Endothelial cell of umbilical vein (primary cell): ENCODE measurements around the gene PRKAA1. TPM values are rescaled to one million over a fixed set of nuclear protein-coding genes. Genes with fewer than 3 reads are reported as not detected.
A peak's percentile ranks its signal among the peaks of the same experiment; 100 is the strongest.

Experiments
- BruUV-seq: library from RNA; stranded (reverse); fragments of 400-500 nt; replicated peaks from 2 replicates; lab custom pipeline; 2021; lab: Mats Ljungman, UMichigan
- CTCF ChIA-PET: fragments of 300-600, 350-600 bp; sonication (Branson Sonifier 250); formaldehyde crosslinking; loops from one replicate; lab custom pipeline; 2021; ENCODE audit warnings: antibody characterized with exemption, inconsistent platforms; lab: Charles Lee
- POLR2A ChIA-PET: fragments of 300-600, 350-600 bp; sonication (Branson Sonifier 250); formaldehyde crosslinking; loops from one replicate; lab custom pipeline; 2021; ENCODE audit warnings: antibody characterized with exemption, inconsistent platforms; lab: Charles Lee
- DNase-seq: peaks from one replicate; pipeline ENCODE4 v3.0.0-alpha.2; 2011; ENCODE audit warnings: low read depth, low spot score
- FAIRE-seq: peaks from 2 replicates; lab custom pipeline; 2011; peaks lifted over from hg19 to GRCh38; lab: Jason Lieb, UNC
- H2AFZ ChIP-seq: 2 replicates; pipeline ENCODE4 v1.6.0; 2012; ENCODE audit warnings: low read depth, low read length, control low read depth, inconsistent platforms
- H3K27ac ChIP-seq: 2 replicates; pipeline ENCODE4 v1.5.1; 2011; ENCODE audit warnings: low read depth, mild to moderate bottlenecking, control low read depth, low read length, moderate library complexity; ENCODE audit not compliant: insufficient read depth
- H3K27me3 ChIP-seq, 2 experiments: 2 replicates each; pipeline versions ENCODE4 v1.6.0 to v1.6.1; 2011; ENCODE audit warnings: low read length in 2 of 2, mixed read lengths in 1 of 2; ENCODE audit not compliant: control insufficient read depth in 2 of 2, insufficient read depth in 2 of 2
- H3K36me3 ChIP-seq, 2 experiments: 2 replicates in 1 of 2; 3 replicates in 1 of 2; pipeline ENCODE4 v1.5.1; 2011; ENCODE audit warnings: low read length in 2 of 2, mild to moderate bottlenecking in 1 of 2, moderate library complexity in 1 of 2; ENCODE audit not compliant: control insufficient read depth in 2 of 2, insufficient read depth in 2 of 2; ENCODE audit errors: extremely low read depth in 1 of 2
- H3K4me1 ChIP-seq: 3 replicates; pipeline ENCODE4 v1.5.1; 2011; ENCODE audit warnings: mild to moderate bottlenecking, low read length; ENCODE audit not compliant: control insufficient read depth, insufficient read depth; ENCODE audit errors: extremely low read depth
- H3K4me2 ChIP-seq: 2 replicates; pipeline ENCODE4 v1.6.1; 2011; ENCODE audit warnings: low read length, control low read depth, mixed read lengths; ENCODE audit not compliant: insufficient read depth
- H3K4me3 ChIP-seq, 3 experiments: fragments of 200-600 bp in 1 of 3; sonication (generic), shearing (Covaris generic) in 1 of 3; replicated peaks in 1 of 3; 2 replicates each; pipeline ENCODE4 v1.5.1; 2011 to 2016; ENCODE audit warnings: control low read depth in 3 of 3, low read length in 3 of 3, mild to moderate bottlenecking in 2 of 3, inconsistent platforms in 1 of 3, low read depth in 1 of 3, moderate library complexity in 1 of 3; ENCODE audit not compliant: insufficient read depth in 1 of 3
- H3K79me2 ChIP-seq: 2 replicates; pipeline ENCODE4 v1.6.0; 2012; ENCODE audit warnings: low read length, inconsistent platforms; ENCODE audit not compliant: control insufficient read depth, insufficient read depth
- H3K9ac ChIP-seq: replicated peaks from 2 replicates; pipeline ENCODE3; 2011; ENCODE audit warnings: low read length, control low read depth; ENCODE audit not compliant: insufficient read depth; ENCODE audit errors: extremely low read depth
- H3K9me1 ChIP-seq: replicated peaks from 3 replicates; pipeline ENCODE4 v1.6.0; 2011; ENCODE audit warnings: mild to moderate bottlenecking, low read length; ENCODE audit not compliant: control insufficient read depth, insufficient read depth; ENCODE audit errors: extremely low read depth
- H3K9me3 ChIP-seq: replicated peaks from 2 replicates; pipeline ENCODE4 v1.5.1; 2012; ENCODE audit warnings: low read length, inconsistent platforms; ENCODE audit not compliant: control insufficient read depth, insufficient read depth
- H4K20me1 ChIP-seq: replicated peaks from 2 replicates; pipeline ENCODE3; 2011; ENCODE audit warnings: mild to moderate bottlenecking, low read length; ENCODE audit not compliant: control insufficient read depth, insufficient read depth; ENCODE audit errors: extremely low read depth
- EZH2 ChIP-seq: IDR thresholded peaks from 2 replicates; pipeline ENCODE4 v1.6.1; 2012; ENCODE audit warnings: borderline replicate concordance, low read depth, mild to moderate bottlenecking, moderate library complexity, low read length, inconsistent platforms; ENCODE audit not compliant: severe bottlenecking
- FOS ChIP-seq: IDR thresholded peaks from 2 replicates; pipeline ENCODE4 v1.6.1; 2011; ENCODE audit warnings: mild to moderate bottlenecking, low read length, moderate library complexity, borderline replicate concordance; ENCODE audit not compliant: insufficient read depth
- GATA2 ChIP-seq: IDR thresholded peaks from 2 replicates; pipeline ENCODE4 v1.7.0; 2011; ENCODE audit warnings: low read depth, mild to moderate bottlenecking, moderate library complexity, mixed read lengths, low read length; ENCODE audit not compliant: insufficient read length, insufficient read depth
- JUN ChIP-seq: IDR thresholded peaks from 2 replicates; pipeline ENCODE4 v1.6.1; 2011; ENCODE audit warnings: borderline replicate concordance, low read depth; ENCODE audit not compliant: insufficient read length, insufficient read depth
- MYC ChIP-seq: IDR thresholded peaks from one replicate; pipeline ENCODE4 v1.6.1; 2011; ENCODE audit warnings: mild to moderate bottlenecking, low read depth, low read length
- POLR2A ChIP-seq: IDR thresholded peaks from 2 replicates; pipeline ENCODE4 v1.6.1; 2012; ENCODE audit warnings: low read depth, mild to moderate bottlenecking, control low read depth, low read length
- POLR2AphosphoS5 ChIP-seq: IDR thresholded peaks from 2 replicates; pipeline ENCODE4 v1.6.1; 2012; ENCODE audit warnings: low read depth, mild to moderate bottlenecking, control low read depth, low read length, moderate library complexity; ENCODE audit not compliant: insufficient read depth
- dilution Hi-C: fragments of 300-500 bp; cut with MboI; formaldehyde crosslinking; loops from one replicate; pipeline ENCODE4 v1.15.0; 2019; ENCODE audit warnings: low sequenced_read_pairs; ENCODE audit not compliant: extremely low pct_ligation_motif_present
- intact Hi-C: fragments of 100-400 bp; cut with micrococcal nuclease; formaldehyde crosslinking; loops from one replicate; pipeline ENCODE4 v1.10.0; 2022
- polyA plus RNA-seq, 4 experiments: library from polyadenylated mRNA; depleted of rRNA in 3 of 4; stranded (reverse) in 3 of 4; unstranded in 1 of 4; fragments of >200 nt; gene quantifications; 2 replicates each; pipeline versions ENCODE4 v1.2.1 to v1.2.3, GENCODE V29; 2011 to 2012; ENCODE audit warnings: missing spikeins in 1 of 4
- total RNA-seq: library from RNA; stranded (reverse); gene quantifications from 2 replicates; pipeline ENCODE4 v1.2.3, GENCODE V29; 2021
- TF ChIP-seq, protein P1 (sequence below): IDR thresholded peaks from 2 replicates; pipeline ENCODE4 v1.6.1; 2011; ENCODE audit not compliant: insufficient read depth, insufficient read length
- TF ChIP-seq, protein P2 (sequence below), 2 donors: IDR thresholded peaks; 1 replicate in 1 of 2; 2 replicates in 1 of 2; pipeline ENCODE4 v1.5.1; 2011; ENCODE audit warnings: low read length in 2 of 2, mild to moderate bottlenecking in 2 of 2, moderate library complexity in 2 of 2, control low read depth in 1 of 2, inconsistent platforms in 1 of 2, low read depth in 1 of 2; ENCODE audit not compliant: insufficient read depth in 1 of 2; ENCODE audit errors: extremely low read depth in 1 of 2

The PRKAA1 gene
- total and polyA plus RNA-seq, 2 donors (not counting 3 experiments of a cell fraction or from before 2014, with no cell fraction given) = 37.0 to 83.5 TPM

DNA sequence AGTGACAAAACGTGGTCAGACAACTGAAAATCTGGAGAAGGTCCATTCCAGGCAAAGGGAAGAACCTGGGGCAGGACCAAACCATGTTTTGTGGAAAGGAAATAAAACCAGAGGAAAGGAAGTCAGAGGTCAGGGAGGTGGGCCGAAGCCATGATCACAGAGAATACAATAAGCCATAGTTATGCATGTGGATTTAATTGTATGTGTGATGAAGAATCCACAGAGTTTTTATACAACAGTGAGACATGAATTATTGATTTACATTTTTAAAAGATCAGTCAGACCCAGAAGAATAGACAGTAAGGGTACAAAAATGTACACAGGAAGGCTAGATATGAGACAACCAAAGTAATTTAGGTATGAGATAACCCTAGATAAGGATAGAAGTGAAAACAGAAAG, 63.2 kb downstream of the PRKAA1 start:
- Histone ChIP-seq H3K9ac (peak overlapping the region; percentile 27), H3K9me3 (no peaks in the 10 kb centered on the region), H3K36me3 (no peaks in the 10 kb centered on the region), H3K79me2 (peaks cover 7% of the 10 kb centered on the region), H4K20me1 (no peaks in the 10 kb centered on the region), H2AFZ (no peak overlapping the region), H3K9me1 (no peaks in the 10 kb centered on the region), H3K4me1 (peaks cover 36% of the 10 kb centered on the region), H3K27me3 (no peaks in the 10 kb centered on the region), H3K4me3 (no peak overlapping the region), H3K4me2 (peak overlapping the region; percentile 69), H3K27ac (peak overlapping the region; percentile 84)
- BruUV-seq = no TSS peak
- intact Hi-C loops (loop anchor here (1.0 to 5.0 kb wide), 5 partner anchors 325 to 1133 kb away; no protein-coding TSS in a partner anchor), dilution Hi-C loops (no loop called here)
- FAIRE-seq (peak; percentile 75), DNase-seq (peak; percentile 81)
- no peak for TF ChIP-seq MYC
- TF ChIP-seq, protein P1, sequence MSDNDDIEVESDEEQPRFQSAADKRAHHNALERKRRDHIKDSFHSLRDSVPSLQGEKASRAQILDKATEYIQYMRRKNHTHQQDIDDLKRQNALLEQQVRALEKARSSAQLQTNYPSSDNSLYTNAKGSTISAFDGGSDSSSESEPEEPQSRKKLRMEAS = peak; percentile 1
- TF ChIP-seq EZH2 = no peak
- TF ChIP-seq, protein P2, sequence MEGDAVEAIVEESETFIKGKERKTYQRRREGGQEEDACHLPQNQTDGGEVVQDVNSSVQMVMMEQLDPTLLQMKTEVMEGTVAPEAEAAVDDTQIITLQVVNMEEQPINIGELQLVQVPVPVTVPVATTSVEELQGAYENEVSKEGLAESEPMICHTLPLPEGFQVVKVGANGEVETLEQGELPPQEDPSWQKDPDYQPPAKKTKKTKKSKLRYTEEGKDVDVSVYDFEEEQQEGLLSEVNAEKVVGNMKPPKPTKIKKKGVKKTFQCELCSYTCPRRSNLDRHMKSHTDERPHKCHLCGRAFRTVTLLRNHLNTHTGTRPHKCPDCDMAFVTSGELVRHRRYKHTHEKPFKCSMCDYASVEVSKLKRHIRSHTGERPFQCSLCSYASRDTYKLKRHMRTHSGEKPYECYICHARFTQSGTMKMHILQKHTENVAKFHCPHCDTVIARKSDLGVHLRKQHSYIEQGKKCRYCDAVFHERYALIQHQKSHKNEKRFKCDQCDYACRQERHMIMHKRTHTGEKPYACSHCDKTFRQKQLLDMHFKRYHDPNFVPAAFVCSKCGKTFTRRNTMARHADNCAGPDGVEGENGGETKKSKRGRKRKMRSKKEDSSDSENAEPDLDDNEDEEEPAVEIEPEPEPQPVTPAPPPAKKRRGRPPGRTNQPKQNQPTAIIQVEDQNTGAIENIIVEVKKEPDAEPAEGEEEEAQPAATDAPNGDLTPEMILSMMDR (IDR thresholded peaks at IDR 0.05; ENCODE audit: extremely low read depth in 1 of 2, insufficient read depth in 1 of 2, low read depth in 1 of 2, low read length in 2 of 2) = no peak
- no peak for TF ChIP-seq POLR2A
- TF ChIP-seq JUN = peak; percentile 91
- peak; percentile 86 for TF ChIP-seq FOS
- peak; percentile 57 for TF ChIP-seq POLR2AphosphoS5
- peak; percentile 91 for TF ChIP-seq GATA2
- POLR2A ChIA-PET = interaction anchor here (1.2 kb wide), 1 partner anchor 55 kb away, joined by 3 read pairs; the partner anchor contains the start of gene PTGER4
- CTCF ChIA-PET = interaction anchor here (1.1 to 4.5 kb wide), 15 partner anchors 9 to 1158 kb away, joined by 3 to 72 read pairs (median 7); partner anchors contain the start of gene PTGER4
